H1 (cell line): ENCODE data around the gene NRP2. TPM values are rescaled to one million over a fixed set of nuclear protein-coding genes. Genes with fewer than 3 reads are reported as not detected.

ENCODE experiments used
- CTCF ChIA-PET: fragments of 300-600 bp; sonication (Branson Sonifier 250); formaldehyde crosslinking; loops from one replicate; lab custom pipeline; 2021; ENCODE audit not compliant: partially characterized antibody; lab: Charles Lee
- POLR2A ChIA-PET: fragments of 300-600 bp; sonication (Branson Sonifier 250); formaldehyde crosslinking; loops from one replicate; lab custom pipeline; 2021; ENCODE audit warnings: inconsistent platforms; ENCODE audit not compliant: partially characterized antibody; lab: Charles Lee
- DNase-seq, 2 experiments: peaks; one replicate each; pipeline versions ENCODE4 v3.0.0 to v3.0.0-alpha.2; 2010 to 2022; ENCODE audit warnings: low spot score in 2 of 2, low read depth in 1 of 2, mixed read lengths in 1 of 2
- FAIRE-seq: peaks from 2 replicates; lab custom pipeline; 2011; peaks lifted over from hg19 to GRCh38; lab: Jason Lieb, UNC
- H2AFZ ChIP-seq: 2 replicates; pipeline ENCODE4 v1.8.1; 2012; ENCODE audit warnings: low read length, inconsistent platforms
- H2AK5ac ChIP-seq: 2 replicates; pipeline ENCODE4 v1.6.1; 2013; ENCODE audit warnings: low read depth, low read length
- H2BK120ac ChIP-seq: replicated peaks from 2 replicates; pipeline ENCODE3; 2013; ENCODE audit warnings: low read depth, low read length, inconsistent platforms
- H2BK12ac ChIP-seq: 2 replicates; pipeline ENCODE4 v1.6.1; 2013; ENCODE audit warnings: low read depth, low read length
- H2BK15ac ChIP-seq: 2 replicates; pipeline ENCODE4 v1.6.1; 2013; ENCODE audit warnings: low read length
- H2BK20ac ChIP-seq: 2 replicates; pipeline ENCODE4 v1.6.1; 2013; ENCODE audit warnings: low read length
- H2BK5ac ChIP-seq: 2 replicates; pipeline ENCODE4 v1.6.1; 2013; ENCODE audit warnings: low read depth, low read length
- H3K14ac ChIP-seq: 2 replicates; pipeline ENCODE4 v1.6.1; 2013; ENCODE audit warnings: inconsistent platforms; ENCODE audit not compliant: insufficient read length
- H3K18ac ChIP-seq: 2 replicates; pipeline ENCODE4 v1.6.1; 2013; ENCODE audit warnings: low read length; ENCODE audit errors: extremely low read depth
- H3K23ac ChIP-seq: 2 replicates; pipeline ENCODE4 v1.6.1; 2013; ENCODE audit warnings: inconsistent platforms; ENCODE audit not compliant: insufficient read length
- H3K23me2 ChIP-seq: 2 replicates; pipeline ENCODE4 v1.6.1; 2013; ENCODE audit warnings: low read depth, low read length
- H3K27ac ChIP-seq: 2 replicates; pipeline ENCODE4 v1.6.1; 2011; ENCODE audit warnings: low read depth, low read length, inconsistent platforms
- H3K27me3 ChIP-seq, 4 experiments: replicated peaks in 1 of 4; 1 replicate in 1 of 4; 2 replicates in 3 of 4; pipeline versions ENCODE4 v1.6.1 to v1.8.1; 2011 to 2013; ENCODE audit warnings: low read length in 3 of 4, mild to moderate bottlenecking in 3 of 4, inconsistent platforms in 2 of 4, mixed read lengths in 2 of 4, moderate library complexity in 1 of 4; ENCODE audit not compliant: control insufficient read depth in 3 of 4, insufficient read depth in 3 of 4; ENCODE audit errors: extremely low read depth in 1 of 4
- H3K36me3 ChIP-seq, 4 experiments: 2 replicates each; pipeline versions ENCODE4 v1.6.1 to v1.8.1; 2011 to 2013; ENCODE audit warnings: mild to moderate bottlenecking in 4 of 4, low read length in 3 of 4, moderate library complexity in 2 of 4, control low read depth in 1 of 4, inconsistent platforms in 1 of 4; ENCODE audit not compliant: insufficient read depth in 4 of 4, control insufficient read depth in 2 of 4
- H3K4ac ChIP-seq: replicated peaks from 2 replicates; pipeline ENCODE3; 2013; ENCODE audit warnings: low read length, low read depth, mixed read lengths, inconsistent platforms; ENCODE audit not compliant: insufficient read length
- H3K4me1 ChIP-seq, 4 experiments: replicated peaks in 1 of 4; 1 replicate in 1 of 4; 2 replicates in 3 of 4; pipeline versions ENCODE4 v1.6.1 to v1.8.1; 2011 to 2013; ENCODE audit warnings: low read length in 3 of 4, inconsistent platforms in 2 of 4, mixed read lengths in 1 of 4; ENCODE audit not compliant: insufficient read depth in 4 of 4, control insufficient read depth in 3 of 4
- H3K4me2 ChIP-seq, 2 experiments: 2 replicates each; pipeline versions ENCODE4 v1.6.1 to v1.8.1; 2011 to 2013; ENCODE audit warnings: low read depth in 2 of 2, low read length in 2 of 2, control low read depth in 1 of 2, inconsistent platforms in 1 of 2, mild to moderate bottlenecking in 1 of 2; ENCODE audit not compliant: insufficient read depth in 1 of 2
- H3K4me3 ChIP-seq, 4 experiments: fragments of 200-600, 300-600 bp in 1 of 4; sonication (generic), shearing (Covaris generic), sonication (Bioruptor Twin) in 1 of 4; 2 replicates each; pipeline versions ENCODE4 v1.5.1 to v1.8.1; 2011 to 2016; ENCODE audit warnings: low read length in 4 of 4, low read depth in 3 of 4, control low read depth in 2 of 4, inconsistent platforms in 2 of 4, mild to moderate bottlenecking in 2 of 4, mixed read lengths in 1 of 4, moderate library complexity in 1 of 4; ENCODE audit not compliant: insufficient read depth in 2 of 4; ENCODE audit errors: extremely low read depth in 1 of 4
- H3K56ac ChIP-seq: replicated peaks from 2 replicates; pipeline ENCODE3; 2013; ENCODE audit warnings: low read depth, mild to moderate bottlenecking, mixed read lengths, low read length, inconsistent platforms; ENCODE audit not compliant: insufficient read length
- H3K79me1 ChIP-seq: 2 replicates; pipeline ENCODE4 v1.6.1; 2013; ENCODE audit warnings: low read depth, low read length, control low read depth
- H3K79me2 ChIP-seq, 2 experiments: 2 replicates each; pipeline versions ENCODE4 v1.6.1 to v1.8.1; 2012 to 2013; ENCODE audit warnings: low read length in 2 of 2, mild to moderate bottlenecking in 2 of 2, inconsistent platforms in 1 of 2; ENCODE audit not compliant: insufficient read depth in 2 of 2, control insufficient read depth in 1 of 2
- H3K9ac ChIP-seq, 4 experiments: replicated peaks in 1 of 4; 1 replicate in 1 of 4; 2 replicates in 3 of 4; pipeline versions ENCODE4 v1.6.1 to v1.8.1; 2011 to 2013; ENCODE audit warnings: low read depth in 3 of 4, low read length in 3 of 4, control low read depth in 2 of 4, mild to moderate bottlenecking in 2 of 4, moderate library complexity in 2 of 4, inconsistent platforms in 1 of 4; ENCODE audit errors: extremely low read depth in 1 of 4
- H3K9me3 ChIP-seq, 2 experiments: 2 replicates each; pipeline versions ENCODE4 v1.6.1 to v1.8.1; 2012 to 2013; ENCODE audit warnings: mild to moderate bottlenecking in 2 of 2, moderate library complexity in 2 of 2, control low read depth in 1 of 2, inconsistent platforms in 1 of 2, low read depth in 1 of 2, low read length in 1 of 2, mixed read lengths in 1 of 2; ENCODE audit not compliant: insufficient read depth in 2 of 2
- H4K20me1 ChIP-seq, 2 experiments: replicated peaks in 1 of 2; 2 replicates each; pipeline versions ENCODE3 to v1.8.1; 2011 to 2013; ENCODE audit warnings: inconsistent platforms in 2 of 2, low read length in 2 of 2, mild to moderate bottlenecking in 1 of 2; ENCODE audit not compliant: insufficient read depth in 2 of 2, control insufficient read depth in 1 of 2
- H4K5ac ChIP-seq: 2 replicates; pipeline ENCODE4 v1.6.1; 2013; ENCODE audit warnings: low read length, low read depth, mixed read lengths, inconsistent platforms; ENCODE audit not compliant: insufficient read length
- H4K8ac ChIP-seq: 2 replicates; pipeline ENCODE4 v1.8.0; 2013; ENCODE audit warnings: mild to moderate bottlenecking, moderate library complexity, low read length, inconsistent platforms; ENCODE audit not compliant: insufficient read depth; ENCODE audit errors: extremely low read depth
- H4K91ac ChIP-seq: replicated peaks from 2 replicates; pipeline ENCODE3; 2013; ENCODE audit warnings: low read length, mixed read lengths, inconsistent platforms; ENCODE audit not compliant: insufficient read length
- BRCA1 ChIP-seq: IDR thresholded peaks from 2 replicates; pipeline ENCODE4 v1.6.1; 2012; ENCODE audit warnings: low read depth, low read length, improper control_type of control experiment
- CBX5 ChIP-seq: fragments of 300-800, 300-1000 bp; sonication (generic); IDR thresholded peaks from 2 replicates; pipeline ENCODE4 v1.7.1; 2016; ENCODE audit warnings: antibody characterized with exemption, low read length, low read depth
- CREB1 ChIP-seq: IDR thresholded peaks from 2 replicates; pipeline ENCODE4 v1.6.1; 2012; ENCODE audit warnings: inconsistent platforms
- GABPA ChIP-seq: IDR thresholded peaks from 2 replicates; pipeline ENCODE4 v1.6.1; 2011; ENCODE audit warnings: mild to moderate bottlenecking, low read length, moderate library complexity, borderline replicate concordance; ENCODE audit not compliant: insufficient read depth
- HDAC6 ChIP-seq: IDR thresholded peaks from one replicate; pipeline ENCODE4 v1.7.1; 2012; ENCODE audit warnings: low read depth, mild to moderate bottlenecking, inconsistent platforms, low read length, moderate library complexity
- KDM4A ChIP-seq: IDR thresholded peaks from one replicate; pipeline ENCODE4 v1.7.1; 2012; ENCODE audit warnings: low read depth, mild to moderate bottlenecking, moderate library complexity, low read length, inconsistent platforms; ENCODE audit not compliant: severe bottlenecking
- POLR2AphosphoS5 ChIP-seq: IDR thresholded peaks from 2 replicates; pipeline ENCODE4 v1.6.1; 2011; ENCODE audit warnings: low read depth, low read length
- POU5F1 ChIP-seq: IDR thresholded peaks from 2 replicates; pipeline ENCODE4 v1.6.1; 2011; ENCODE audit warnings: low read depth, mild to moderate bottlenecking, low read length, moderate library complexity
- SIX5 ChIP-seq: IDR thresholded peaks from 2 replicates; pipeline ENCODE4 v1.6.1; 2011; ENCODE audit warnings: mild to moderate bottlenecking, low read depth, low read length
- SP2 ChIP-seq: IDR thresholded peaks from 2 replicates; pipeline ENCODE4 v1.6.1; 2012; ENCODE audit warnings: mild to moderate bottlenecking, low read length, inconsistent platforms
- TCF12 ChIP-seq: IDR thresholded peaks from 2 replicates; pipeline ENCODE4 v1.6.1; 2011; ENCODE audit warnings: low read depth, mild to moderate bottlenecking, low read length
- WGBS, 2 experiments: shearing (Covaris generic) in 1 of 2; methylation state at CpG; one replicate each; pipeline versions ENCODE4 v1.1.6 to v1.1.7; 2013 to 2015; ENCODE audit warnings: low lambda C conversion rate in 2 of 2, mixed read lengths in 2 of 2, inconsistent platforms in 1 of 2, low coverage in 1 of 2, missing lambda C conversion rate in 1 of 2; ENCODE audit not compliant: insufficient replicate concordance in 2 of 2, insufficient coverage in 1 of 2, insufficient read length in 1 of 2; ENCODE audit errors: extremely low coverage in 1 of 2, missing lambda C conversion rate in 1 of 2; 5-methylcytosine and 5-hydroxymethylcytosine counted together
- polyA plus RNA-seq, 7 experiments: library from polyadenylated mRNA; depleted of rRNA in 3 of 7; stranded (reverse) in 5 of 7; unstranded in 2 of 7; fragments of >200 nt in 5 of 7; fragments of 200-250 nt in 2 of 7; gene quantifications; 1 replicate in 5 of 7; 2 replicates in 1 of 7; 4 replicates in 1 of 7; pipeline versions ENCODE4 v1.2.1 to v1.2.3, GENCODE V29; 2011 to 2013; ENCODE audit warnings: missing spikeins in 2 of 7, mixed read lengths in 2 of 7
- total RNA-seq: library from RNA; stranded (reverse); fragmentation: NEBNext Ultra II Directional; extraction: Animal tissue kit (Norgen Biotek cat#: 25700); gene quantifications from 2 replicates; pipeline ENCODE4 v1.2.1, GENCODE V29; 2021

Gene NRP2
- total and polyA plus RNA-seq, 2 of the 8 experiments (the other 6 are each of a cell fraction or from before 2014, with no cell fraction given): 32.0 to 37.8 TPM

DNA sequence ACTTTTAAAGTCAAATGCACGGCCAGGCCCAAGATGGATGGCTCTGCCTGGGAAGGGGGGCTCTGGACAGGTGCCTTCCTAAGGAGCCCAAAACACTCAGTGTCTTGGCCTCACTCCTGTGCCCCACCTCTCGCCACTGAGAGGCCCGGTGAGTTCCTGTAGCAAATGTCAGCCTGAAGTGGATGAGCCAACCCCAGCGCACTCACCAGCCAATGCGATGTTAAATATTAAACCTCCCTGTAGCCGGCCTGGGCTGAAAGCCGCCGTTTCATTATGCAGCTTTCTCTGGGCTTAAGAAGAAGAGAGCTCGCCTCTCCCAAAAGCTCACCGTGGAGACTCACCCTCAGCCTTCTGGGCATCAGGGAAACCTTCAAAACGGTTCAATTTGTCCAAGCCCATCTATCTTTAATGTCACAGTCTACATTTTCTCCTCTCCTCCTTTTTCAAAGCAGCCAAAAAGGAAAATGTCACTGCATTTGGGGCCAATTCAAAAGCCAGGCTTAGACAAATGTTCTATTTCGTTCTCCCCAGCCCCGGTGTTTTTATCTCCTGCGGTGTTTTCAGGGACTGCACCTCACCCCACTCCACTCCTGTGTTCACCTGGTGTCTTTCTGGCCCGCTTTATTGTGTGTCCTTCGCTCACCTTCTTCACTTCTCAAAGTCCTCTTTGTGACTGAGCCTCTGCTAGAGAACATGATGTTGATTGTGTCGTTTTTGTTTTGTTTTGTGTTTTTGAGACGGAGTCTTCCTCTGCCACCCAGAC, 124.0 kb downstream of the NRP2 start:
- H4K8ac ChIP-seq: no peak overlapping the region
- H4K91ac ChIP-seq: no peak overlapping the region
- H3K4me2 ChIP-seq: no peak overlapping the region
- ChIA-PET POLR2A (interaction anchor here (0.8 kb wide), 1 partner anchor 10 kb away, joined by 3 read pairs; no protein-coding TSS in a partner anchor), CTCF (interaction anchor here (0.6 to 6.4 kb wide), 7 partner anchors 8 to 284 kb away, joined by 3 to 38 read pairs (median 3); no protein-coding TSS in a partner anchor)
- no peaks in the 10 kb centered on the region; a peak in 1 of 8 replicates for H3K36me3 ChIP-seq
- peaks cover 0 to 2% (median 0%) of the 10 kb centered on the region in 4 experiments; a peak in 1 of 7 replicates for H3K4me1 ChIP-seq
- no peaks in the 10 kb centered on the region for H3K9me3 ChIP-seq
- H2BK20ac ChIP-seq: no peak overlapping the region
- H3K14ac ChIP-seq: no peak overlapping the region
- TF ChIP-seq CREB1 (no peak), POLR2AphosphoS5 (no peak), SP2 (no peak), POU5F1 (no peak), TCF12 (no peak), SIX5 (no peak), HDAC6 (no peak), CBX5 (no peak), BRCA1 (no peak), GABPA (no peak), KDM4A (no peak)
- TF ChIP-seq, all 59 proteins: peak for 0
- H3K79me1 ChIP-seq: no peaks in the 10 kb centered on the region
- no peak overlapping the region for H3K9ac ChIP-seq
- H2BK15ac ChIP-seq: no peak overlapping the region
- H3K23me2 ChIP-seq: no peaks in the 10 kb centered on the region
- DNase-seq (no peak), FAIRE-seq (no peak)
- no peak overlapping the region for H2BK5ac ChIP-seq
- H3K18ac ChIP-seq: no peak overlapping the region
- H2BK120ac ChIP-seq: no peak overlapping the region
- no peak overlapping the region for H2AK5ac ChIP-seq
- H2BK12ac ChIP-seq: no peak overlapping the region
- no peak overlapping the region for H3K23ac ChIP-seq
- H3K79me2 ChIP-seq: no peaks in the 10 kb centered on the region
- no peaks in the 10 kb centered on the region for H4K20me1 ChIP-seq
- no peak overlapping the region for H3K4me3 ChIP-seq
- H4K5ac ChIP-seq: no peak overlapping the region
- H2AFZ ChIP-seq: no peak overlapping the region; the same call in 1 of the 2 replicates
- no peaks in the 10 kb centered on the region for H3K27me3 ChIP-seq
- H3K56ac ChIP-seq: no peak overlapping the region
- no peak overlapping the region for H3K27ac ChIP-seq
- 84% methylated on average over 18 of the region's 18 CpGs; no CpG with 5 or more reads in 1 of the 2 experiments for WGBS, 2 experiments
- H3K4ac ChIP-seq: no peak overlapping the region
